Lung (tissue), 12 donors: ENCODE measurements around the gene TIMM10. TPM values are rescaled to one million over a fixed set of nuclear protein-coding genes. Genes with fewer than 3 reads are reported as not detected.
A peak's percentile ranks its signal among the peaks of the same experiment; 100 is the strongest.

Experiments
- ATAC-seq: fragments of 200-7000 bp; cut with Tn5 transposase; one replicate; pipeline ENCODE4 v1.9.1; 2020; ENCODE audit warnings: moderate number of reproducible peaks; ENCODE audit not compliant: insufficient read depth, low FRiP score
- DNase-seq, 3 donors: peaks; one replicate each; pipeline ENCODE4 v3.0.0-alpha.2; 2013 to 2017
- H3K27ac ChIP-seq, 2 donors: one replicate each; pipeline ENCODE4 v1.5.1; 2013; ENCODE audit warnings: mild to moderate bottlenecking in 2 of 2, moderate library complexity in 2 of 2, control low read depth in 1 of 2, inconsistent platforms in 1 of 2, low read depth in 1 of 2, low read length in 1 of 2
- H3K27me3 ChIP-seq, 3 donors: one replicate each; pipeline ENCODE4 v1.5.1; 2013; ENCODE audit warnings: low read length in 2 of 3; ENCODE audit not compliant: control insufficient read depth in 3 of 3, insufficient read depth in 3 of 3
- H3K36me3 ChIP-seq, 4 donors: one replicate each; pipeline ENCODE4 v1.5.1; 2013; ENCODE audit warnings: low read length in 4 of 4, mild to moderate bottlenecking in 1 of 4, moderate library complexity in 1 of 4; ENCODE audit not compliant: control insufficient read depth in 4 of 4, insufficient read depth in 4 of 4
- H3K4me1 ChIP-seq, 5 donors: one replicate each; pipeline ENCODE4 v1.5.1; 2013; ENCODE audit warnings: low read length in 5 of 5, mild to moderate bottlenecking in 2 of 5, moderate library complexity in 1 of 5; ENCODE audit not compliant: control insufficient read depth in 5 of 5, insufficient read depth in 5 of 5
- H3K4me3 ChIP-seq: one replicate; pipeline ENCODE4 v1.5.1; 2013; ENCODE audit warnings: mild to moderate bottlenecking, control low read depth, moderate library complexity
- H3K9ac ChIP-seq, 2 donors: one replicate each; pipeline ENCODE4 v1.5.1; 2013; ENCODE audit warnings: low read length in 2 of 2, control low read depth in 1 of 2; ENCODE audit not compliant: insufficient read depth in 1 of 2
- H3K9me3 ChIP-seq, 4 donors: one replicate each; pipeline ENCODE4 v1.5.1; 2013; ENCODE audit warnings: low read length in 3 of 4, mild to moderate bottlenecking in 1 of 4, moderate library complexity in 1 of 4; ENCODE audit not compliant: control insufficient read depth in 4 of 4, insufficient read depth in 3 of 4
- CTCF ChIP-seq: IDR thresholded peaks from 2 replicates; pipeline ENCODE4 v1.5.1; 2012; ENCODE audit warnings: mild to moderate bottlenecking; ENCODE audit errors: control extremely low read depth, extremely low read depth
- WGBS, 2 donors: extraction: QIAGEN DNeasy Blood & Tissue Kit; methylation state at CpG; one replicate each; pipeline ENCODE4 v1.1.7; 2013; 5-methylcytosine and 5-hydroxymethylcytosine counted together
- polyA plus RNA-seq, 2 donors: library from polyadenylated mRNA; stranded (reverse); fragments of 200-250 nt; gene quantifications; one replicate each; pipeline ENCODE4 v1.2.1, GENCODE V29; 2013
- total RNA-seq, 2 donors: library from RNA; depleted of rRNA in 1 of 2; stranded (reverse); fragments of >200 nt in 1 of 2; gene quantifications; one replicate each; pipeline ENCODE4 v1.2.1, GENCODE V29; 2014 to 2021
- donor health status: control.
- donor health status: control.
- donor health status: Bipolar disorder and iron deficiency.
- donor health status: healthy.
- donor health status: DM: yes; HTN: yes; CAD: no.

TIMM10 gene
- total and polyA plus RNA-seq, 4 donors, result 10.4 to 64.7 (median 45.8) TPM

- H3K36me3 ChIP-seq, result peaks cover 0 to 14% (median 7%) of the 10 kb centered on the region in 4 donors
- no peak for ATAC-seq
These were observed 3.4 kb downstream of the TIMM10 start for GRCh38 chr11:57527056-57527631.

GRCh38 chr11:57523419-57523818 lies 7.1 kb downstream of the TIMM10 start:
- no peak overlapping the region for H3K4me3 ChIP-seq
- no peaks in the 10 kb centered on the region for H3K4me1 ChIP-seq
- no peak overlapping the region for H3K27ac ChIP-seq
- H3K9me3 ChIP-seq, result no peaks in the 10 kb centered on the region
- DNase-seq (no peak), ATAC-seq (no peak)
- TF ChIP-seq CTCF, result no peak
- peaks cover 0 to 5% (median 4%) of the 10 kb centered on the region in 4 donors for H3K36me3 ChIP-seq
- no peaks in the 10 kb centered on the region for H3K27me3 ChIP-seq
- H3K9ac ChIP-seq, result no peak overlapping the region
- 88 to 92% methylated on average over 4 of the region's 4 CpGs for WGBS, 2 donors

More at GRCh38 chr11:57527056-57527631, 3.4 kb downstream of the TIMM10 start:
- Histone ChIP-seq H3K9ac (no peak overlapping the region), H3K4me1 (peaks cover 0 to 15% (median 7%) of the 10 kb centered on the region in 5 donors), H3K27ac (no peak overlapping the region), H3K27me3 (no peaks in the 10 kb centered on the region), H3K9me3 (no peaks in the 10 kb centered on the region), H3K4me3 (no peak overlapping the region)
- TF ChIP-seq CTCF, result peak; percentile 97
- DNase-seq, result peak; percentile 70 to 76 (median 74)
- 18 to 25% methylated on average over 7 of the region's 7 CpGs for WGBS, 2 donors

GRCh38 chr11:57521116-57521515 lies 9.4 kb downstream of the TIMM10 start:
- Histone ChIP-seq H3K4me3 (no peak overlapping the region), H3K27me3 (peaks cover 0 to 2% (median 0%) of the 10 kb centered on the region in 3 donors), H3K27ac (no peak overlapping the region), H3K36me3 (no peaks in the 10 kb centered on the region), H3K4me1 (peaks cover 0 to under 1% (median 0%) of the 10 kb centered on the region in 5 donors), H3K9me3 (no peaks in the 10 kb centered on the region), H3K9ac (no peak overlapping the region)
- no peak for TF ChIP-seq CTCF
- no peak for DNase-seq
- 87 to 96% methylated on average over 2 of the region's 2 CpGs for WGBS, 2 donors
- ATAC-seq, result no peak

- H3K27me3 ChIP-seq, result peaks cover 0 to 4% (median 0%) of the 10 kb centered on the region in 3 donors
- no peak for TF ChIP-seq CTCF
- ATAC-seq (no peak), DNase-seq (no peak)
- peak overlapping the region; percentile 15 to 55 for H3K27ac ChIP-seq
- H3K9ac ChIP-seq, result peak overlapping the region in 1 of 2 donors; percentile 1
- 20 to 23% methylated on average over 5 of the region's 5 CpGs for WGBS, 2 donors
- H3K4me1 ChIP-seq, result peaks cover 0 to 8% (median 4%) of the 10 kb centered on the region in 5 donors
- peak overlapping the region; percentile 74 for H3K4me3 ChIP-seq
- no peaks in the 10 kb centered on the region for H3K36me3 ChIP-seq
- H3K9me3 ChIP-seq, result no peaks in the 10 kb centered on the region
These were observed 14.5 kb downstream of the TIMM10 start for GRCh38 chr11:57516061-57516443.
